K562 (cell line): Measurements from ENCODE around the gene ZNF837. TPM values are rescaled to one million over a fixed set of nuclear protein-coding genes. Genes with fewer than 3 reads are reported as not detected.

Experiments
- CAMTA2 ChIP-seq: fragments of 250-450 bp; sonication (Bioruptor Pico); conservative IDR thresholded peaks from 2 replicates; pipeline ENCODE4 v1.5.1; 2022
- CC2D1A ChIP-seq: fragments of 450-650 bp; IDR thresholded peaks from 2 replicates; pipeline ENCODE4 v1.6.1; 2017; ENCODE audit warnings: mild to moderate bottlenecking
- FOXA3 ChIP-seq, 2 experiments: fragments of 450-650 bp in 1 of 2; sonication (generic) in 1 of 2; formaldehyde crosslinking; IDR thresholded peaks in 1 of 2; conservative IDR thresholded peaks in 1 of 2; 2 replicates each; pipeline versions ENCODE4 v1.4.0 to v1.8.0; 2020 to 2022; ENCODE audit warnings: mild to moderate bottlenecking in 2 of 2, missing genetic modification reagents in 1 of 2
- NCOA2 ChIP-seq, 2 experiments: fragments of 450-650 bp; IDR thresholded peaks; 2 replicates each; pipeline ENCODE4 v1.6.1; 2018; ENCODE audit warnings: mild to moderate bottlenecking in 2 of 2, moderate library complexity in 1 of 2; ENCODE audit not compliant: partially characterized antibody in 2 of 2
- SP2 ChIP-seq: IDR thresholded peaks from 2 replicates; pipeline ENCODE4 v1.6.1; 2011; ENCODE audit warnings: mild to moderate bottlenecking, low read depth, low read length, moderate library complexity; ENCODE audit not compliant: poor library complexity, severe bottlenecking; ENCODE audit errors: extremely low read depth
- U2AF2 ChIP-seq: fragments of 200-400 bp; formaldehyde crosslinking; optimal IDR thresholded peaks from 2 replicates; pipeline ENCODE3; 2017; ENCODE audit warnings: low read depth, mild to moderate bottlenecking, low read length
- YY1 ChIP-seq, 3 experiments: IDR thresholded peaks; 2 replicates each; pipeline ENCODE4 v1.6.1; 2011; ENCODE audit warnings: low read length in 2 of 3, mild to moderate bottlenecking in 2 of 3, moderate library complexity in 2 of 3, borderline replicate concordance in 1 of 3, control low read depth in 1 of 3, low read depth in 1 of 3; ENCODE audit not compliant: insufficient read depth in 3 of 3, insufficient replicate concordance in 2 of 3, control insufficient read depth in 1 of 3, insufficient read length in 1 of 3; ENCODE audit errors: extremely low read depth in 1 of 3
- ZKSCAN8 ChIP-seq: fragments of 200-800 bp; sonication (Bioruptor generic); IDR thresholded peaks from 2 replicates; pipeline ENCODE4 v1.6.1; 2016; ENCODE audit warnings: missing genetic modification characterization, missing compliant biosample characterization
- ZNF431 ChIP-seq: sonication (generic); formaldehyde crosslinking; IDR thresholded peaks from 2 replicates; pipeline ENCODE4 v1.8.0; 2022; ENCODE audit warnings: mild to moderate bottlenecking, missing genetic modification reagents
- polyA plus RNA-seq, 8 experiments: library from polyadenylated mRNA; depleted of rRNA in 4 of 8; stranded (reverse) in 5 of 8; unstranded in 3 of 8; fragments of >200 nt; fragmentation: Nextera tagmentation in 2 of 8; fragmentation: Illumina TruSeq in 1 of 8; extraction: Ambion mirVana in 2 of 8; extraction: Trizol in 1 of 8; gene quantifications; 2 replicates each; pipeline versions ENCODE4 v1.2.1 to v1.2.3, GENCODE V29; 2011 to 2014; ENCODE audit warnings: inconsistent platforms in 1 of 8, missing spikeins in 1 of 8
- total RNA-seq, 7 experiments: library from RNA; depleted of rRNA in 6 of 7; stranded (reverse); fragments of >200 nt in 6 of 7; fragmentation: Illumina TruSeq in 2 of 7; extraction: Trizol in 2 of 7; gene quantifications; 2 replicates each; pipeline versions ENCODE4 v1.2.1 to v1.2.3, GENCODE V29; 2011 to 2021; ENCODE audit warnings: low replicate concordance in 1 of 7
- TF ChIP-seq, protein P1 (sequence below), 2 experiments: fragments of 450-650 bp in 1 of 2; sonication (generic) in 1 of 2; formaldehyde crosslinking in 1 of 2; IDR thresholded peaks; 2 replicates each; pipeline versions ENCODE4 v1.7.1 to v1.9.0; 2016 to 2022; ENCODE audit warnings: inconsistent platforms in 1 of 2, mild to moderate bottlenecking in 1 of 2, missing genetic modification reagents in 1 of 2
- TF ChIP-seq, protein P2 (sequence below), 2 experiments: fragments of 450-650 bp; conservative IDR thresholded peaks; 2 replicates each; pipeline ENCODE4 v1.6.1; 2017; ENCODE audit warnings: mild to moderate bottlenecking in 2 of 2, moderate library complexity in 2 of 2
- TF ChIP-seq, protein P3 (sequence below), 2 experiments: fragments of 200-800 bp in 1 of 2; sonication (Bioruptor generic) in 1 of 2; sonication (generic) in 1 of 2; formaldehyde crosslinking in 1 of 2; IDR thresholded peaks in 1 of 2; conservative IDR thresholded peaks in 1 of 2; 2 replicates each; pipeline versions ENCODE4 v1.5.0 to v1.6.1; 2016 to 2020; ENCODE audit warnings: missing compliant biosample characterization in 1 of 2, missing genetic modification characterization in 1 of 2, missing genetic modification reagents in 1 of 2

ZNF837 gene
- total and polyA plus RNA-seq, 9 of the 15 experiments (the other 6 are each of a cell fraction or from before 2014, with no cell fraction given) = 0.11 to 2.1 (median 0.57) TPM; not detected in 4

DNA sequence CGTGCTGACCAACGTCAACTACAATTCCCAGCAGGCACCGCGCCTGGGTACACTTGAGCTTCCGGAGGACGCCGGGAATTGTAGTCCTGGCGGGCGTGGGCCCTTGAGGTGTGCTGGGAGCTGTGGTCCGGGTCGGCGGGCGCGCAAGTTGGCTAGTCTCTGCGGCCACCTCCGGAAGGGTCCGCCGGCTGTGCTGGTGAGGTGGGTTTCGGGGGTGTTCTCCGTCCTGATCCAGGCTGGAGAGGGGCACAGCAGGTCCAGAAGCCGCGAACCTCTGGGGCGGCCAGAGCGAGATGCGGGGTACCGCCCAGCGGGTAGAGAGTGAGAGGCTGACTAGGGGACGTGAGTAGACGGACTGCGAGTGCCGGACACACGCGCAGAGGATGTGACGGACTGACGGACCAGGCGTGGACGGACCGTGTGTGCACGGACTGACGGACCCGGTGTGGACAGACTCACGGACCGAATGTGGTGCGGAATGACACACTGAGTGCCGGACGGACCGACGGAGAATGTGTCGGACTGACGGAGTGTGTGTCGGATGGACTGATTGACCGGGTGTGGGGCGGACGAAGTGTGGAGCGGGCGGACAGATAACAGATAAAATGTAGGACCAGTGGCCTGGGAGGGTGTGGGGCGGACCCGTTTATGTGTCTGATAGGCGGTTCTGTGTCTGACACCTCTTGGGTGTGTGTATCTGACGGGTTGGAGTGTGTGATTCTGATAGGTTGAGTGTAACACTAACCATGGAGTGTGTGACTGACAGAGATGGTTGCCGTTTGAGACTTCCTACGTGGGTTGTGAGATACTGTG, 53.7 kb downstream of the ZNF837 start, which contains the start of gene ZSCAN22 (continued):
- TF ChIP-seq, protein P1, sequence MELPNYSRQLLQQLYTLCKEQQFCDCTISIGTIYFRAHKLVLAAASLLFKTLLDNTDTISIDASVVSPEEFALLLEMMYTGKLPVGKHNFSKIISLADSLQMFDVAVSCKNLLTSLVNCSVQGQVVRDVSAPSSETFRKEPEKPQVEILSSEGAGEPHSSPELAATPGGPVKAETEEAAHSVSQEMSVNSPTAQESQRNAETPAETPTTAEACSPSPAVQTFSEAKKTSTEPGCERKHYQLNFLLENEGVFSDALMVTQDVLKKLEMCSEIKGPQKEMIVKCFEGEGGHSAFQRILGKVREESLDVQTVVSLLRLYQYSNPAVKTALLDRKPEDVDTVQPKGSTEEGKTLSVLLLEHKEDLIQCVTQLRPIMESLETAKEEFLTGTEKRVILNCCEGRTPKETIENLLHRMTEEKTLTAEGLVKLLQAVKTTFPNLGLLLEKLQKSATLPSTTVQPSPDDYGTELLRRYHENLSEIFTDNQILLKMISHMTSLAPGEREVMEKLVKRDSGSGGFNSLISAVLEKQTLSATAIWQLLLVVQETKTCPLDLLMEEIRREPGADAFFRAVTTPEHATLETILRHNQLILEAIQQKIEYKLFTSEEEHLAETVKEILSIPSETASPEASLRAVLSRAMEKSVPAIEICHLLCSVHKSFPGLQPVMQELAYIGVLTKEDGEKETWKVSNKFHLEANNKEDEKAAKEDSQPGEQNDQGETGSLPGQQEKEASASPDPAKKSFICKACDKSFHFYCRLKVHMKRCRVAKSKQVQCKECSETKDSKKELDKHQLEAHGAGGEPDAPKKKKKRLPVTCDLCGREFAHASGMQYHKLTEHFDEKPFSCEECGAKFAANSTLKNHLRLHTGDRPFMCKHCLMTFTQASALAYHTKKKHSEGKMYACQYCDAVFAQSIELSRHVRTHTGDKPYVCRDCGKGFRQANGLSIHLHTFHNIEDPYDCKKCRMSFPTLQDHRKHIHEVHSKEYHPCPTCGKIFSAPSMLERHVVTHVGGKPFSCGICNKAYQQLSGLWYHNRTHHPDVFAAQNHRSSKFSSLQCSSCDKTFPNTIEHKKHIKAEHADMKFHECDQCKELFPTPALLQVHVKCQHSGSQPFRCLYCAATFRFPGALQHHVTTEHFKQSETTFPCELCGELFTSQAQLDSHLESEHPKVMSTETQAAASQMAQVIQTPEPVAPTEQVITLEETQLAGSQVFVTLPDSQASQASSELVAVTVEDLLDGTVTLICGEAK (IDR thresholded peaks at IDR 0.05) = peak; percentile 99
- TF ChIP-seq, protein P1 (CRISPR knock-in tag; IDR thresholded peaks at IDR 0.05) = no peak
- peak; percentile 50; the same call in 1 of the 2 replicates for TF ChIP-seq ZNF431 (CRISPR knock-in tag)
- TF ChIP-seq, protein P2, sequence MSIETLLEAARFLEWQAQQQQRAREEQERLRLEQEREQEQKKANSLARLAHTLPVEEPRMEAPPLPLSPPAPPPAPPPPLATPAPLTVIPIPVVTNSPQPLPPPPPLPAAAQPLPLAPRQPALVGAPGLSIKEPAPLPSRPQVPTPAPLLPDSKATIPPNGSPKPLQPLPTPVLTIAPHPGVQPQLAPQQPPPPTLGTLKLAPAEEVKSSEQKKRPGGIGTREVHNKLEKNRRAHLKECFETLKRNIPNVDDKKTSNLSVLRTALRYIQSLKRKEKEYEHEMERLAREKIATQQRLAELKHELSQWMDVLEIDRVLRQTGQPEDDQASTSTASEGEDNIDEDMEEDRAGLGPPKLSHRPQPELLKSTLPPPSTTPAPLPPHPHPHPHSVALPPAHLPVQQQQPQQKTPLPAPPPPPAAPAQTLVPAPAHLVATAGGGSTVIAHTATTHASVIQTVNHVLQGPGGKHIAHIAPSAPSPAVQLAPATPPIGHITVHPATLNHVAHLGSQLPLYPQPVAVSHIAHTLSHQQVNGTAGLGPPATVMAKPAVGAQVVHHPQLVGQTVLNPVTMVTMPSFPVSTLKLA (conservative IDR thresholded peaks at IDR 0.05) = peak; percentile 90 to 96
- TF ChIP-seq YY1 (IDR thresholded peaks at IDR 0.05; ENCODE audit: borderline replicate concordance in 1 of 3, control insufficient read depth in 1 of 3, extremely low read depth in 1 of 3, insufficient read depth in 3 of 3, insufficient read length in 1 of 3, insufficient replicate concordance in 2 of 3, low read depth in 1 of 3, low read length in 2 of 3) = peak in 2 of 3 experiments; percentile 13 to 56
- TF ChIP-seq NCOA2 (IDR thresholded peaks at IDR 0.05; ENCODE audit: partially characterized antibody in 2 of 2) = no peak
- TF ChIP-seq CAMTA2 (CRISPR knock-in tag) = no peak
- TF ChIP-seq U2AF2 = no peak
- no peak; the same call in 1 of the 2 replicates for TF ChIP-seq CC2D1A
- TF ChIP-seq SP2 = no peak
- TF ChIP-seq ZKSCAN8 (CRISPR knock-in tag) = no peak
- TF ChIP-seq, protein P3, sequence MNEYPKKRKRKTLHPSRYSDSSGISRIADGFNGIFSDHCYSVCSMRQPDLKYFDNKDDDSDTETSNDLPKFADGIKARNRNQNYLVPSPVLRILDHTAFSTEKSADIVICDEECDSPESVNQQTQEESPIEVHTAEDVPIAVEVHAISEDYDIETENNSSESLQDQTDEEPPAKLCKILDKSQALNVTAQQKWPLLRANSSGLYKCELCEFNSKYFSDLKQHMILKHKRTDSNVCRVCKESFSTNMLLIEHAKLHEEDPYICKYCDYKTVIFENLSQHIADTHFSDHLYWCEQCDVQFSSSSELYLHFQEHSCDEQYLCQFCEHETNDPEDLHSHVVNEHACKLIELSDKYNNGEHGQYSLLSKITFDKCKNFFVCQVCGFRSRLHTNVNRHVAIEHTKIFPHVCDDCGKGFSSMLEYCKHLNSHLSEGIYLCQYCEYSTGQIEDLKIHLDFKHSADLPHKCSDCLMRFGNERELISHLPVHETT (CRISPR knock-in tag; conservative IDR thresholded peaks at IDR 0.05 in 1 of 2, IDR thresholded peaks at IDR 0.05 in 1 of 2) = peak in 1 of 2 experiments; percentile 94; a peak in 2 of 4 replicates
- no peak for TF ChIP-seq FOXA3 (CRISPR knock-in tag; conservative IDR thresholded peaks at IDR 0.05 in 1 of 2, IDR thresholded peaks at IDR 0.05 in 1 of 2)
